Esophagus squamous epithelium (tissue), 5 donors: ENCODE measurements around the gene DNAJA3. TPM values are rescaled to one million over a fixed set of nuclear protein-coding genes. Genes with fewer than 3 reads are reported as not detected.

ENCODE experiments used
- DNase-seq: peaks from one replicate; lab custom pipeline; 2025; lab: John Stamatoyannopoulos, UW
- H3K27ac ChIP-seq, 4 donors: fragments of 200-600 bp; sonication (generic); one replicate each; pipeline ENCODE4 v1.5.1; 2016 to 2019; ENCODE audit warnings: mild to moderate bottlenecking in 1 of 4
- H3K27me3 ChIP-seq, 4 donors: fragments of 200-600 bp; sonication (generic); 1 replicate in 3 of 4; 2 replicates in 1 of 4; pipeline versions ENCODE4 v1.5.1 to v1.6.0; 2017 to 2021; ENCODE audit warnings: antibody characterized with exemption in 1 of 4
- H3K36me3 ChIP-seq, 3 donors: fragments of 200-600 bp; sonication (generic); one replicate each; pipeline ENCODE4 v1.5.1; 2016 to 2019
- H3K4me1 ChIP-seq, 3 donors: fragments of 200-600 bp; sonication (generic); one replicate each; pipeline ENCODE4 v1.5.1; 2017 to 2019
- H3K4me3 ChIP-seq, 4 donors: fragments of 200-600 bp; sonication (generic); 1 replicate in 3 of 4; 2 replicates in 1 of 4; pipeline ENCODE4 v1.5.1; 2016 to 2019; ENCODE audit warnings: mild to moderate bottlenecking in 2 of 4, moderate library complexity in 1 of 4
- H3K9me3 ChIP-seq, 3 donors: fragments of 200-600 bp; sonication (generic); one replicate each; pipeline ENCODE4 v1.5.1; 2016 to 2019
- POLR2A ChIP-seq, 4 donors: fragments of 450-650 bp; IDR thresholded peaks; one replicate each; pipeline ENCODE4 v1.6.1; 2017; ENCODE audit warnings: antibody characterized with exemption in 4 of 4, mild to moderate bottlenecking in 4 of 4, moderate library complexity in 3 of 4
- WGBS, 2 donors: methylation state at CpG; one replicate each; pipeline ENCODE4 v1.1.5; 2018; 5-methylcytosine and 5-hydroxymethylcytosine counted together
- intact Hi-C: fragments of 100-400 bp; cut with DNase I; formaldehyde crosslinking; loops from one replicate; pipeline ENCODE4 v1.15.0; 2022
- total RNA-seq, 4 donors: library from RNA; depleted of rRNA; stranded (reverse); fragments of >200 nt; gene quantifications; one replicate each; pipeline ENCODE4 v1.1.0, GENCODE V29; 2016
- TF ChIP-seq, protein P1 (sequence below), 6 experiments: fragments of 450-650 bp in 4 of 6; fragments of 200-600 bp in 2 of 6; sonication (generic) in 2 of 6; IDR thresholded peaks; one replicate each; pipeline ENCODE4 v1.5.1; 2016 to 2019; ENCODE audit warnings: antibody characterized with exemption in 6 of 6, mild to moderate bottlenecking in 4 of 6, moderate library complexity in 4 of 6
- donor health status: DM: yes; HTN: yes; CAD: no.

Gene DNAJA3
- total RNA-seq, 4 donors from 2014 or later, result 45.2 to 59.1 (median 49.1) TPM

DNA sequence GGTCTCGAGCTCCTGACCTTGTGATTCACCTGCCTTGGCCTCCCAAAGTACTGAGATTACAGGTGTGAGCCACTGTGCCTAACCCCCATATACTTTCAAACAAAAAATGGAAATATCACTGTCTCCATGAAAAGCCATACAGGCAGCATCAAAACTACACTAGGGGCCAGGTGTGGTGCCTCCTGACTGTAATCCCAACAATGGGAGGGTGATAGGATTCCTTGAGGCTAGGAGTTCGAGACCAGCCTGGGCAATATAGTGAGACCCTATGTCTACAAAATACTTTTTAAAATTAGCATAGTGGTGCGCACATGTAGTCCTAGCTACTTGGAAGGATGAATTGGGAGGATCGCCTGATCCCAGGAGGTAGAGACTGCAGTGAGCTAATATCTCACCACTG lies 66.2 kb downstream of the DNAJA3 start:
- Histone ChIP-seq H3K27me3 (no peaks in the 10 kb centered on the region), H3K4me1 (peaks cover under 1 to 59% (median 35%) of the 10 kb centered on the region in 3 donors), H3K27ac (no peak overlapping the region), H3K4me3 (no peak overlapping the region), H3K36me3 (peaks cover 0 to 36% (median 0%) of the 10 kb centered on the region in 3 donors), H3K9me3 (no peaks in the 10 kb centered on the region)
- WGBS, 2 donors, result 92 to 100% methylated on average over 4 of the region's 4 CpGs
- intact Hi-C loops, result no loop called here
- TF ChIP-seq POLR2A (IDR thresholded peaks at IDR 0.05), result no peak
- TF ChIP-seq, protein P1, sequence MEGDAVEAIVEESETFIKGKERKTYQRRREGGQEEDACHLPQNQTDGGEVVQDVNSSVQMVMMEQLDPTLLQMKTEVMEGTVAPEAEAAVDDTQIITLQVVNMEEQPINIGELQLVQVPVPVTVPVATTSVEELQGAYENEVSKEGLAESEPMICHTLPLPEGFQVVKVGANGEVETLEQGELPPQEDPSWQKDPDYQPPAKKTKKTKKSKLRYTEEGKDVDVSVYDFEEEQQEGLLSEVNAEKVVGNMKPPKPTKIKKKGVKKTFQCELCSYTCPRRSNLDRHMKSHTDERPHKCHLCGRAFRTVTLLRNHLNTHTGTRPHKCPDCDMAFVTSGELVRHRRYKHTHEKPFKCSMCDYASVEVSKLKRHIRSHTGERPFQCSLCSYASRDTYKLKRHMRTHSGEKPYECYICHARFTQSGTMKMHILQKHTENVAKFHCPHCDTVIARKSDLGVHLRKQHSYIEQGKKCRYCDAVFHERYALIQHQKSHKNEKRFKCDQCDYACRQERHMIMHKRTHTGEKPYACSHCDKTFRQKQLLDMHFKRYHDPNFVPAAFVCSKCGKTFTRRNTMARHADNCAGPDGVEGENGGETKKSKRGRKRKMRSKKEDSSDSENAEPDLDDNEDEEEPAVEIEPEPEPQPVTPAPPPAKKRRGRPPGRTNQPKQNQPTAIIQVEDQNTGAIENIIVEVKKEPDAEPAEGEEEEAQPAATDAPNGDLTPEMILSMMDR (IDR thresholded peaks at IDR 0.05), result no peak
- no peak for DNase-seq

DNA sequence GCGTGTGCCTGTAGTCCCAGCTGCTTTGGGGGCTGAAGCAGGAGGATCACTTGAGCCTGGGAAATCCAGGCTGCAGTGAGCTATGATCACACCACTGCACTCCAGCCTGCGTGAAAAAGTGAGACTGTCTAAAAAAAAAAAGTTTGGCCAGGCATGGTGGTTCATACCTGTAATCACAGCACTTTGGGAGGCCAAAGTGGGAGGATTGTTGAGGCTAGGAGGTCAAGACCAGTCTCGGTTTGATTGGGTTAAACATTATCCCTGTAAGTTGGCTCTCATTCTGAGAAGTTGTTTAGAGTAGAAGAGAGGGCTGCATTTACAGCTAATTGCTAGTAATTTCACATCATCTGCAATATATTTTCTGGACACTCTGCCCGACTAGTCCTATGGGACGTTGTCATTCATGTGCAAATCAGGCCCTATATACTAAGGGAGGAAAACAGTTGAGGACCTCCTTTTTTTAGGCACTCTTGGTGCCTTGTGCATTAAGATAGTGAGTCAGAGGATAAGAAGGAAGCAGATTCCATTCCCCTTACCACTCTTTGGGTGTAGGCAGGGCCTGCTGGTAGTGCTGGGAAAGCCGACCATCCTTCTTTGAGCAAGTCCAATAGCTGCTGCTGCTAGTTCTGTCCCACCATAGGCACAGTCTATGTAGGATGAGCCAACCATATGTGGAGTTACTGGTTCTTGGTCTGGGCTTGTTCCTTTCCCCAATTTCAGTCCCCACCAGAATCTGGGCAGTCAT lies 69.2 kb downstream of the DNAJA3 start:
- intact Hi-C loops, result no loop called here
- no peak for TF ChIP-seq POLR2A (IDR thresholded peaks at IDR 0.05)
- TF ChIP-seq, protein P1 (IDR thresholded peaks at IDR 0.05), result no peak
- peaks cover 9 to 59% (median 31%) of the 10 kb centered on the region in 3 donors for H3K4me1 ChIP-seq
- WGBS, 2 donors, result 66% methylated on average over 6 of the region's 6 CpGs
- no peak for DNase-seq
- no peaks in the 10 kb centered on the region for H3K27me3 ChIP-seq
- no peak overlapping the region for H3K4me3 ChIP-seq
- H3K36me3 ChIP-seq, result peaks cover 0 to 21% (median 0%) of the 10 kb centered on the region in 3 donors
- no peaks in the 10 kb centered on the region for H3K9me3 ChIP-seq
- peak overlapping the region; percentile 68 to 83 (median 77) for H3K27ac ChIP-seq

DNA sequence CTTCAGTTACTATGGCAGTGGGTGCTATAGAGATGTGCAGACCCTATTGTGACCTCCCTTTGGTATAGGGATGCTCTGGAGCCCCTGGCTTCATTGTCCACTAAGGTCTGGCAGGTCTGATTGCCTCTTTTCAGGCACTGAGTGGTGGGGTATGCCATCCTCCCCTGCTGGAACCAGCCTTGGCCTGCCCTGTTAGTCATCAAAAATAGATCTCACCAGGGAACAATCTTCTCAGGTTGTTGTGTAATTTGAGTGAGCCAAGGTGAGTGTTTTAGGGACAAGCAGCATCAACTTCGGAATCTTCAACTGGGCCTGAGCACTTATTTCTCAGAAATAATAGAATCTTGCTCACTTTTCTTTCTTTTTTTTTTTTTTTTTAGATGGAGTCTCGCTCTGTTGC lies 70.1 kb downstream of the DNAJA3 start:
- 58 to 79% methylated on average over 2 of the region's 2 CpGs for WGBS, 2 donors
- H3K27ac ChIP-seq, result peak overlapping the region; percentile 68 to 83 (median 77)

DNA sequence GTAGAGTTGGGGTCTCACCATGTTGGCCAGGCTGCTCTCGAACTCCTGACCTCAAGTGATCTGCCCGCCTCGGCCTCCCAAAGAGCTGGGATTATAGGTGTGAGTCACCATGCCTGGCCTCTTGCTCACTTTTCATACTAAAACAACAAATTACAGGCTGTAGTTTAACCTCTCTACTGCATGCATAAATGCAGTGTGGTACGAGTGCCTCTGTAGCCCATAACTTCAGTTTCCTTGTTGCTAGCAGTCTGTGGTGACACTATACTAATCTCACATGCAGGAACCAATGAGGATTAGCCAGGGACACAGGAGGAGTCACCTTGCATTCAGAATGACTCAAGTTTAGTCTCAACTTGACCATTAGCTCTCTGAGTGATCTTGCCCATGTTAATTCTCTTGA lies 70.6 kb downstream of the DNAJA3 start:
- WGBS, 2 donors, result 43 to 52% methylated on average over 4 of the region's 4 CpGs
- peak overlapping the region; percentile 73 to 83 (median 77) for H3K27ac ChIP-seq
- peaks cover 18 to 73% (median 45%) of the 10 kb centered on the region in 3 donors for H3K4me1 ChIP-seq
- no peaks in the 10 kb centered on the region for H3K27me3 ChIP-seq
- no peak for DNase-seq
- peaks cover 0 to 17% (median 0%) of the 10 kb centered on the region in 3 donors for H3K36me3 ChIP-seq
- H3K9me3 ChIP-seq, result no peaks in the 10 kb centered on the region
- no peak overlapping the region for H3K4me3 ChIP-seq
- no peak for TF ChIP-seq POLR2A (IDR thresholded peaks at IDR 0.05)
- TF ChIP-seq, protein P1 (IDR thresholded peaks at IDR 0.05), result no peak
- intact Hi-C loops, result no loop called here

More for the DNA sequence above, 70.1 kb downstream of the DNAJA3 start:
- H3K4me1 ChIP-seq, result peaks cover 16 to 68% (median 40%) of the 10 kb centered on the region in 3 donors
- TF ChIP-seq, protein P1 (IDR thresholded peaks at IDR 0.05), result no peak
- TF ChIP-seq POLR2A (IDR thresholded peaks at IDR 0.05), result no peak
- H3K9me3 ChIP-seq, result no peaks in the 10 kb centered on the region
- H3K27me3 ChIP-seq, result no peaks in the 10 kb centered on the region
- no peak for DNase-seq
- H3K4me3 ChIP-seq, result no peak overlapping the region
- intact Hi-C loops, result no loop called here
- peaks cover 0 to 17% (median 0%) of the 10 kb centered on the region in 3 donors for H3K36me3 ChIP-seq

DNA sequence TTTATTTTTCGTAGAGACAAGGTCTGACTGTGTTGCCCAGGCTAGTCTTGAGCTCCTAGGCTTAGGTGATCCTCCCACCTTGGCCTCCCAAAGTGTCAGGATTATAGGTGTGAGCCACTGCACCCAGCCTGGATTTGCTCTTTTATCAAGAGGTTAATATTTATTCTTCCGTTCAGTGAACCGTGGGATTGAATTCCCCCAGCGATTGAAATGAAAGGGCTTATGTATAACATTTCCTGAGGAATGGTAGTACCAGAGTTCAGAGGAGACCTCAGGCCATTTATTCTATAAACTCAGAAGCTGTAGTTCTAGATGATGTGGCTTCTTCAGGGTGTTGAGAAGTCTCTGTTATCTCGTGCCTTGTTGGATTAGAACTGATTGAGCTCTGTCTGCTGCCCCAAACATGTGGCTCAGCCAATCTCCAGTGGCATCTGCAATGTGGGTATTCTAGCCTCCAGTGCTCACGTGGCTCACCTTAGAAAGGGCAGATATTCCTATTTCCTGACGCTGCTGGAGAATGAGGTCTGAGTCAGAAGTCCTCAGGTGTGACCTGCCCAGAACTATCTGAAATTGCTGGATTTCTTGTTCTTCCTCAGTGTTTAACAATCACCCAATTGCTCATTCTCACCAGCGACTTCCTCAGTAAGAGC lies 73.0 kb downstream of the DNAJA3 start:
- peaks cover 18 to 95% (median 52%) of the 10 kb centered on the region in 3 donors for H3K4me1 ChIP-seq
- no peaks in the 10 kb centered on the region for H3K9me3 ChIP-seq
- peak overlapping the region in 3 of 4 donors; percentile 42 to 77 (median 59) for H3K27ac ChIP-seq

More for the DNA sequence above, 73.0 kb downstream of the DNAJA3 start:
- TF ChIP-seq, protein P1 (IDR thresholded peaks at IDR 0.05), result no peak
- TF ChIP-seq POLR2A (IDR thresholded peaks at IDR 0.05), result no peak
- Histone ChIP-seq H3K27me3 (no peaks in the 10 kb centered on the region), H3K36me3 (peaks cover 0 to 12% (median 0%) of the 10 kb centered on the region in 3 donors), H3K4me3 (no peak overlapping the region)
- intact Hi-C loops, result no loop called here
- no peak for DNase-seq
- 43 to 45% methylated on average over 7 to 8 of the region's 8 CpGs for WGBS, 2 donors
